Measurements from ENCODE around the gene PLXNA2.

DNA sequence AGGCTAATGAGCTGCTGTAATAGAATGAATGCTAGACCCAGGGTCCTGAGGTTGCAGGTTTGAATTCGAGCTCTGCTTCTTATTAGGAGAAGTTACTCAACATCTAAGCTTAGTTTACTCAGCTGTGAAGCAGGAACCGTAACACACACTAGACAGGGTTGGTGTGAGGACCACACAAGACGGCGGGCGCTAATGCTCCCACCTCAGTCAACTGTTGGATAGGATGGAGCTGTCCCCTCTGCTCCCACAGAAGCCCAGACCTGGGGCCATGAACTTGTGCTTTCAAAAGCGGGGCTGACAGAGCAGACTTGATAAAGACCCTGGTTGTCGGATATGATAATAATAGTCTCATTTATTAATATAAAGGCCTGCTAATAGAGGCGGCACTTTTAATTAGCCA lies 234.9 kb downstream of the PLXNA2 start:
- TF ChIP-seq, protein P1, sequence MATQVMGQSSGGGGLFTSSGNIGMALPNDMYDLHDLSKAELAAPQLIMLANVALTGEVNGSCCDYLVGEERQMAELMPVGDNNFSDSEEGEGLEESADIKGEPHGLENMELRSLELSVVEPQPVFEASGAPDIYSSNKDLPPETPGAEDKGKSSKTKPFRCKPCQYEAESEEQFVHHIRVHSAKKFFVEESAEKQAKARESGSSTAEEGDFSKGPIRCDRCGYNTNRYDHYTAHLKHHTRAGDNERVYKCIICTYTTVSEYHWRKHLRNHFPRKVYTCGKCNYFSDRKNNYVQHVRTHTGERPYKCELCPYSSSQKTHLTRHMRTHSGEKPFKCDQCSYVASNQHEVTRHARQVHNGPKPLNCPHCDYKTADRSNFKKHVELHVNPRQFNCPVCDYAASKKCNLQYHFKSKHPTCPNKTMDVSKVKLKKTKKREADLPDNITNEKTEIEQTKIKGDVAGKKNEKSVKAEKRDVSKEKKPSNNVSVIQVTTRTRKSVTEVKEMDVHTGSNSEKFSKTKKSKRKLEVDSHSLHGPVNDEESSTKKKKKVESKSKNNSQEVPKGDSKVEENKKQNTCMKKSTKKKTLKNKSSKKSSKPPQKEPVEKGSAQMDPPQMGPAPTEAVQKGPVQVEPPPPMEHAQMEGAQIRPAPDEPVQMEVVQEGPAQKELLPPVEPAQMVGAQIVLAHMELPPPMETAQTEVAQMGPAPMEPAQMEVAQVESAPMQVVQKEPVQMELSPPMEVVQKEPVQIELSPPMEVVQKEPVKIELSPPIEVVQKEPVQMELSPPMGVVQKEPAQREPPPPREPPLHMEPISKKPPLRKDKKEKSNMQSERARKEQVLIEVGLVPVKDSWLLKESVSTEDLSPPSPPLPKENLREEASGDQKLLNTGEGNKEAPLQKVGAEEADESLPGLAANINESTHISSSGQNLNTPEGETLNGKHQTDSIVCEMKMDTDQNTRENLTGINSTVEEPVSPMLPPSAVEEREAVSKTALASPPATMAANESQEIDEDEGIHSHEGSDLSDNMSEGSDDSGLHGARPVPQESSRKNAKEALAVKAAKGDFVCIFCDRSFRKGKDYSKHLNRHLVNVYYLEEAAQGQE (IDR thresholded peaks at IDR 0.05; ENCODE audit: insufficient read depth in 1 of 2, low read depth in 2 of 2, low read length in 2 of 2) = no peak
- TF ChIP-seq POLR2AphosphoS5 (IDR thresholded peaks at IDR 0.05; ENCODE audit: low read depth, low read length) (no peak), TAF1 (IDR thresholded peaks at IDR 0.05; ENCODE audit: borderline replicate concordance, insufficient read depth, low read length) (no peak)
